ENCODE measurements around the gene DAAM2.

DAAM2 gene

GRCh38 chr6:39790772-39791171 is 1.4 kb upstream of the DAAM2 start:
- no peak for DNase-seq

GRCh38 chr6:39791311-39791710 is 865 bp upstream of the DAAM2 start:
- no peak for DNase-seq

- no peak for DNase-seq
These were observed 619 bp downstream of the DAAM2 start for GRCh38 chr6:39792540-39793450.

GRCh38 chr6:39793516-39793915 is 1.3 kb downstream of the DAAM2 start:
- DNase-seq, result no peak

GRCh38 chr6:39794231-39794630 is 2.1 kb downstream of the DAAM2 start:
- DNase-seq, result no peak

- no peak for DNase-seq
These were observed 5.6 kb downstream of the DAAM2 start for GRCh38 chr6:39797751-39798150.

GRCh38 chr6:39800034-39801032 is 8.2 kb downstream of the DAAM2 start:
- no peak for DNase-seq

- no peak for DNase-seq
These were observed 9.5 kb downstream of the DAAM2 start for GRCh38 chr6:39801456-39802251.

- no peak for DNase-seq
These were observed 11.7 kb downstream of the DAAM2 start for GRCh38 chr6:39803872-39804271.

- no peak for DNase-seq
These were observed 12.4 kb downstream of the DAAM2 start for GRCh38 chr6:39804466-39805065.

- DNase-seq, result no peak
These were observed 14.1 kb downstream of the DAAM2 start for GRCh38 chr6:39806278-39806677.

- DNase-seq, result no peak
These were observed 16.2 kb downstream of the DAAM2 start for GRCh38 chr6:39808346-39808745.

GRCh38 chr6:39808964-39809363 is 16.8 kb downstream of the DAAM2 start:
- no peak for DNase-seq

GRCh38 chr6:39811835-39812345 is 19.7 kb downstream of the DAAM2 start:
- DNase-seq, result no peak

- no peak for DNase-seq
These were observed 20.3 kb downstream of the DAAM2 start for GRCh38 chr6:39812496-39812852.

GRCh38 chr6:39812853-39813533 is 20.8 kb downstream of the DAAM2 start:
- DNase-seq, result no peak

GRCh38 chr6:39814236-39814635 is 22.1 kb downstream of the DAAM2 start:
- DNase-seq, result no peak

- no peak for DNase-seq
These were observed 23.2 kb downstream of the DAAM2 start for GRCh38 chr6:39815356-39815755.

GRCh38 chr6:39816747-39817146 is 24.6 kb downstream of the DAAM2 start:
- DNase-seq, result no peak

GRCh38 chr6:39818695-39819094 is 26.5 kb downstream of the DAAM2 start:
- no peak for DNase-seq

- no peak for DNase-seq
These were observed 27.1 kb downstream of the DAAM2 start for GRCh38 chr6:39819228-39819627.

- DNase-seq, result no peak
These were observed 27.5 kb downstream of the DAAM2 start for GRCh38 chr6:39819676-39820075.
